H1 (cell line): ENCODE results near the gene ZNF385B. TPM values are rescaled to one million over a fixed set of nuclear protein-coding genes. Genes with fewer than 3 reads are reported as not detected.

Source experiments
- CTCF ChIP-seq, 3 experiments: IDR thresholded peaks; 1 replicate in 2 of 3; 2 replicates in 1 of 3; pipeline versions ENCODE4 v1.5.1 to v1.6.1; 2011; ENCODE audit warnings: low read length in 3 of 3, mild to moderate bottlenecking in 3 of 3, inconsistent platforms in 2 of 3, low read depth in 1 of 3, moderate library complexity in 1 of 3; ENCODE audit not compliant: insufficient read depth in 1 of 3; ENCODE audit errors: control extremely low read depth in 1 of 3
- MAFK ChIP-seq: IDR thresholded peaks from 2 replicates; pipeline ENCODE4 v1.6.1; 2012; ENCODE audit warnings: low read depth, mild to moderate bottlenecking, improper control_type of control experiment, low read length
- POLR2AphosphoS5 ChIP-seq: IDR thresholded peaks from 2 replicates; pipeline ENCODE4 v1.6.1; 2011; ENCODE audit warnings: low read depth, low read length
- TAF7 ChIP-seq: optimal IDR thresholded peaks from 2 replicates; pipeline ENCODE3; 2011; ENCODE audit warnings: low read depth, mild to moderate bottlenecking, inconsistent platforms, low read length, moderate library complexity, borderline replicate concordance
- polyA plus RNA-seq, 7 experiments: library from polyadenylated mRNA; depleted of rRNA in 3 of 7; stranded (reverse) in 5 of 7; unstranded in 2 of 7; fragments of >200 nt in 5 of 7; fragments of 200-250 nt in 2 of 7; gene quantifications; 1 replicate in 5 of 7; 2 replicates in 1 of 7; 4 replicates in 1 of 7; pipeline versions ENCODE4 v1.2.1 to v1.2.3, GENCODE V29; 2011 to 2013; ENCODE audit warnings: missing spikeins in 2 of 7, mixed read lengths in 2 of 7
- total RNA-seq: library from RNA; stranded (reverse); fragmentation: NEBNext Ultra II Directional; extraction: Animal tissue kit (Norgen Biotek cat#: 25700); gene quantifications from 2 replicates; pipeline ENCODE4 v1.2.1, GENCODE V29; 2021

The ZNF385B gene
- total and polyA plus RNA-seq, 2 of the 8 experiments (the other 6 are each of a cell fraction or from before 2014, with no cell fraction given) = 1.1 to 3.7 TPM

GRCh38 chr2:179550849-179551248, 310.6 kb downstream of the ZNF385B start (continued):
- TF ChIP-seq CTCF (IDR thresholded peaks at IDR 0.05; ENCODE audit: control extremely low read depth in 1 of 3, insufficient read depth in 1 of 3, low read depth in 1 of 3, low read length in 3 of 3) = no peak
- no peak for TF ChIP-seq MAFK
- TF ChIP-seq POLR2AphosphoS5 = no peak
- TF ChIP-seq TAF7 = no peak
- TF ChIP-seq, all 59 proteins: peak for 0
